NB4 (cell line): ENCODE data around the gene FCHSD1.

Source experiments
- DNase-seq: peaks from one replicate; pipeline ENCODE4 v3.0.0; 2010; ENCODE audit warnings: low read depth
- H3K4me3 ChIP-seq: one replicate; pipeline ENCODE4 v1.5.1; 2011; ENCODE audit warnings: mild to moderate bottlenecking, low read depth, low read length, moderate library complexity
- MAX ChIP-seq: IDR thresholded peaks from 2 replicates; pipeline ENCODE4 v1.6.1; 2011; ENCODE audit warnings: low read depth, low read length
- MYC ChIP-seq: IDR thresholded peaks from 2 replicates; pipeline ENCODE4 v1.6.1; 2011; ENCODE audit warnings: low read depth, low read length
- POLR2A ChIP-seq: IDR thresholded peaks from 2 replicates; pipeline ENCODE4 v1.6.1; 2011; ENCODE audit warnings: mild to moderate bottlenecking; ENCODE audit not compliant: insufficient read length; ENCODE audit errors: extremely low read depth
- TF ChIP-seq, protein P1 (sequence below): IDR thresholded peaks from one replicate; pipeline ENCODE4 v1.5.1; 2012; ENCODE audit warnings: low read depth, low read length

Gene FCHSD1

GRCh38 chr5:141605523-141606277 is 45.5 kb downstream of the FCHSD1 start:
- peak; percentile 97 for DNase-seq
- peak; percentile 41 for TF ChIP-seq POLR2A
- TF ChIP-seq, protein P1, sequence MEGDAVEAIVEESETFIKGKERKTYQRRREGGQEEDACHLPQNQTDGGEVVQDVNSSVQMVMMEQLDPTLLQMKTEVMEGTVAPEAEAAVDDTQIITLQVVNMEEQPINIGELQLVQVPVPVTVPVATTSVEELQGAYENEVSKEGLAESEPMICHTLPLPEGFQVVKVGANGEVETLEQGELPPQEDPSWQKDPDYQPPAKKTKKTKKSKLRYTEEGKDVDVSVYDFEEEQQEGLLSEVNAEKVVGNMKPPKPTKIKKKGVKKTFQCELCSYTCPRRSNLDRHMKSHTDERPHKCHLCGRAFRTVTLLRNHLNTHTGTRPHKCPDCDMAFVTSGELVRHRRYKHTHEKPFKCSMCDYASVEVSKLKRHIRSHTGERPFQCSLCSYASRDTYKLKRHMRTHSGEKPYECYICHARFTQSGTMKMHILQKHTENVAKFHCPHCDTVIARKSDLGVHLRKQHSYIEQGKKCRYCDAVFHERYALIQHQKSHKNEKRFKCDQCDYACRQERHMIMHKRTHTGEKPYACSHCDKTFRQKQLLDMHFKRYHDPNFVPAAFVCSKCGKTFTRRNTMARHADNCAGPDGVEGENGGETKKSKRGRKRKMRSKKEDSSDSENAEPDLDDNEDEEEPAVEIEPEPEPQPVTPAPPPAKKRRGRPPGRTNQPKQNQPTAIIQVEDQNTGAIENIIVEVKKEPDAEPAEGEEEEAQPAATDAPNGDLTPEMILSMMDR: no peak
- TF ChIP-seq MYC: peak; percentile 52
- TF ChIP-seq MAX: 0 out of 2 replicates have a peak, but pooled peaks have one; percentile 24
- H3K4me3 ChIP-seq: peak overlapping the region; percentile 53

DNA sequence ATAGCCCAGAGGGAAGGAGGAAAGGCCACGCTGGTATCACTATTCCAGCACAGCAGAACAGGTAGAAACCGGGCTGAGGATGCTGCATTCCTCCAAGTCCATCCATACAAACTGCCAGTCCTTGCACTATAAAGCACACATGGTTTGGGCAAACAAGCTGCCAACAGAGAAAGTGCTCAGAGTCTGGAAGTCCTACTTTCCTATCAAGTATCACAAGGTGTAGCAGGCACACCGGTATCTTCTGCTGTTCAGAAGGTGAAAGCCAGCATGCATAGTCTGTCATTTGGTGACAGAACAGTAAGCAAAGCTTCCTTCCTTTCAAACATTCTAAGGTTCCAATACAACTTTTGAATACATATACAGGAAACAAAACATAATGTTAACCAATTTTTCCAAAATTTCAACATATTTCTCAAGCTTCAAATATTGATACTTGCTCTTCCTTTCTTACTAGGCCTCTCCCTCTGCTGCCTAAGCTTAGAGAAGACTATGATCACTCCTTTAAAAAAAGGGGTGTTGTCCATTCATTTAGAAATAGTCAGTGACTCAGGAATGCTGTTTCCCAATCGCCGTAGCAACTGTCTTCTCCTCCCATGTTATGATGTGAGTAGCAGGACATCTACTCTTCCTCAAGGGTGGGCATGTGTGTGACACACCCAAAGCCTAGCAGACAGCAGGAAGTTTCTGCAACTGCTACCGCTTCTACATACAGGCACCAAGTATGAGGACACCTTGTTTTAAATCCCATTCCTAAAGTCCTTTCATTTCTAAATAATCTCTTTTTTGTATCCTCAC is 47.1 kb downstream of the FCHSD1 start:
- H3K4me3 ChIP-seq: peak overlapping the region; percentile 53
- peak; percentile 97 for DNase-seq
- TF ChIP-seq MAX: peak; percentile 76
- TF ChIP-seq, protein P1: no peak
- peak; percentile 28 for TF ChIP-seq POLR2A
- TF ChIP-seq MYC: no peak; the same call in 1 of the 2 replicates

DNA sequence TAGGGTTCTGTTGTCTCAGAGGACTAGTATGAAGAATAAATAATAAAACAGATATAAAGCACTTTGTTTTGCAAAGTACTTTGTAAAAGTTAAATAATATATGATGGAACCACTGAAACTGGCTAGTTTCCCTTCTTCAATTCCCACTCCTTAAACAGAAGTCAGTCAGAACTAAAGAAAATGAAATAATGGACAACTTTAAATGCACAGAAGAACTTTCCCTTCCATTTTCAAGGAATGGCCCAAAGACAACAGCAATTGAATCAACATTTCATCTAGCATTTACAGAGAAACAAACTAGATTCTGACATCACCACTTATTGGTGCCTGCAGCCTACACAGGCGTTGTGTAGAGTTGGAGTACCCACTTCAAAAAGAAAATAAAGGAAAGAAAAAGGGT is 48.6 kb downstream of the FCHSD1 start:
- no peak for DNase-seq
- peak overlapping the region; percentile 42 for H3K4me3 ChIP-seq
- TF ChIP-seq MAX: no peak
- no peak for TF ChIP-seq MYC
- TF ChIP-seq POLR2A: no peak
- TF ChIP-seq, protein P1: no peak

- TF ChIP-seq, protein P1: no peak
- TF ChIP-seq MYC (no peak), MAX (no peak), POLR2A (no peak)
- no peak overlapping the region for H3K4me3 ChIP-seq
Measured at GRCh38 chr5:141598391-141599345, 52.5 kb downstream of the FCHSD1 start.

GRCh38 chr5:141597814-141598213 is 53.4 kb downstream of the FCHSD1 start:
- DNase-seq: no peak
- TF ChIP-seq, protein P1: no peak
- no peak for TF ChIP-seq POLR2A
- no peak for TF ChIP-seq MAX
- no peak for TF ChIP-seq MYC

More at GRCh38 chr5:141598391-141599345, 52.5 kb downstream of the FCHSD1 start:
- no peak for DNase-seq

More at GRCh38 chr5:141597814-141598213, 53.4 kb downstream of the FCHSD1 start:
- H3K4me3 ChIP-seq: no peak overlapping the region
